Fibroblast of pulmonary artery (primary cell): ENCODE results near the gene PRUNE1.

Source experiments
- DNase-seq: peaks from one replicate; pipeline ENCODE4 v3.0.0-alpha.2; 2010; ENCODE audit warnings: low read depth
- H3K4me3 ChIP-seq: replicated peaks from 2 replicates; pipeline ENCODE4 v1.5.1; 2011; ENCODE audit warnings: low read depth, mild to moderate bottlenecking, control low read depth, low read length, moderate library complexity
- TF ChIP-seq, protein P1 (sequence below): IDR thresholded peaks from 2 replicates; pipeline ENCODE4 v1.5.1; 2011; ENCODE audit warnings: mild to moderate bottlenecking, control low read depth, low read length, inconsistent platforms; ENCODE audit errors: missing control alignments

PRUNE1 gene

DNA sequence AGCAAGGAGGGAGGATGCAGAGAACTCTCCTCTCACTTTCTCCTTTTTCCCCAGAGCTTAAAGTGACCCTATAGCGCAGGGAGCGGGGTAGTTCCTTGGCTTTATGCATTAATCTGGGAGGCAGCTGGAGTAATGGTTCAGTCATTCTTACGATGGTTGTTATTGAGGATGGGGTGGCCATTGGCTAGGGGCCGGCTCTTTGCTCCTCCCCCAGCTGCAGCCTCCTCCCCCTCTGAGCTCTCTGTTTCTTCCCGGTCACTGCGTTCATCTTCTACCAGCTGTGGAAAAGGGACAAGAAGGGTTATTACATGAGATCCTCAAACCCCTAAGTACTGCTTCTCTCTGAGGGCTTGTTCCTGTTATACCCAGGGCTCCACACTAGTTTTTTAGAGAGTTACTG is 42.2 kb upstream of the PRUNE1 start:
- H3K4me3 ChIP-seq, result no peak overlapping the region
- DNase-seq, result no peak
- TF ChIP-seq, protein P1, sequence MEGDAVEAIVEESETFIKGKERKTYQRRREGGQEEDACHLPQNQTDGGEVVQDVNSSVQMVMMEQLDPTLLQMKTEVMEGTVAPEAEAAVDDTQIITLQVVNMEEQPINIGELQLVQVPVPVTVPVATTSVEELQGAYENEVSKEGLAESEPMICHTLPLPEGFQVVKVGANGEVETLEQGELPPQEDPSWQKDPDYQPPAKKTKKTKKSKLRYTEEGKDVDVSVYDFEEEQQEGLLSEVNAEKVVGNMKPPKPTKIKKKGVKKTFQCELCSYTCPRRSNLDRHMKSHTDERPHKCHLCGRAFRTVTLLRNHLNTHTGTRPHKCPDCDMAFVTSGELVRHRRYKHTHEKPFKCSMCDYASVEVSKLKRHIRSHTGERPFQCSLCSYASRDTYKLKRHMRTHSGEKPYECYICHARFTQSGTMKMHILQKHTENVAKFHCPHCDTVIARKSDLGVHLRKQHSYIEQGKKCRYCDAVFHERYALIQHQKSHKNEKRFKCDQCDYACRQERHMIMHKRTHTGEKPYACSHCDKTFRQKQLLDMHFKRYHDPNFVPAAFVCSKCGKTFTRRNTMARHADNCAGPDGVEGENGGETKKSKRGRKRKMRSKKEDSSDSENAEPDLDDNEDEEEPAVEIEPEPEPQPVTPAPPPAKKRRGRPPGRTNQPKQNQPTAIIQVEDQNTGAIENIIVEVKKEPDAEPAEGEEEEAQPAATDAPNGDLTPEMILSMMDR, result no peak

DNA sequence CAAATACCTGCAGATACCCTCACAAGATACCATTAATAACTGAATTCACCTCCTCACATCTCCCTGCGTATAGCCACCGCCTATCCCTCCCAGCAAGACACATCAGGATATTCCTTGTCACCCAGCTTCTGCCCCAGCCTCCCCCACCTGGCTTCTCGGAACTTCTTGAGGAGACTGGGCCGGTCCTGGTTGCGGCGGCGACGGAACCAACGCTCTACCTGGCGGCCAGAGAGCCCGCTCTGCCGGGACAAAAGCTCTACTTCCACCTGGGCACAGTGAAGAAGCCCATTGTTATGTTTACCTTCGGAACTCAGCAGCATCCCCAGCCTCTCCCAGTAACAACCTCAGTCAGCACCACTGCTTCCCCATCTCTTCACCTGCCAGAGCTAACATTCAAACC is 40.3 kb upstream of the PRUNE1 start:
- no peak overlapping the region for H3K4me3 ChIP-seq
- no peak for DNase-seq
- TF ChIP-seq, protein P1, result no peak

DNA sequence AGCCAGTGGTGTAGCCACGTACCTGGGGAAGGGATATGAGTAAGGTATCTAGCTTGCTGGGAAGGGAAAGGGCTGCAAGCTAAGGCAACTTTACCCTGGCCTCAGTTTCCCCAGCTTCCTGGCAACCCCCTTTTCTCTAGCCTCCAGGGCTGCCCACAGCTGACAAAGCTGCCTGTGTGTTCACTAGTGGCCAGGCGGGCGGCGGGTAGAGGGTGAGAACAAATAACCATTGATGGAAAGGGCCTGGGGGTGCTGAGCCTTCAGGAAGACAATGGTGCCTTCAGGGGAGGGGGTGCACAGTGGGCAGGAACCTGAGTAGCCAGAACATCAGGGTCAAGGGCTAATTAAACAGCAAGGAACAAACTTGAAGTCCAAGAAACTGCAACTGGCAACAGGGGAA is 39.8 kb upstream of the PRUNE1 start:
- TF ChIP-seq, protein P1, result no peak
- no peak overlapping the region for H3K4me3 ChIP-seq
- DNase-seq, result no peak

DNA sequence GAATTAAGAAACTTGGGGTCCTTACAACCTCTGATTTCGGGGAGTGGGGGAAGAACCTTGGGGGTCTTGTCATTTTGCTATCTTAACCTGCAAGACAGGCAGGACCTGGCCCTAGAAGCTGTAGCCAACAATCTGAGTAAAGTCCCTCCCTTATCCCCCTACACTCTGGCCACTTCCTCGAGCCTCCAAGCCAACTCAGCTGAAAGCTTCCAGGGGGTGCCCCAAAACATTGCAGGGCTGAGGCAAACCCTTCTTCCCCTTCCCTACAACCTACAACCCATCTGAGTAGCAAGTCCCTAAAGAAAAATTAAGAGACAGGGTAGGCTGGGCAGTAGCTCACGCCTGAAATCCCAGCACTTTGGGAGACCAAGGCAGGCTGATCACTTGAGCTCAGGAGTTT is 38.6 kb upstream of the PRUNE1 start:
- TF ChIP-seq, protein P1, result no peak
- DNase-seq, result no peak
- H3K4me3 ChIP-seq, result no peak overlapping the region

DNA sequence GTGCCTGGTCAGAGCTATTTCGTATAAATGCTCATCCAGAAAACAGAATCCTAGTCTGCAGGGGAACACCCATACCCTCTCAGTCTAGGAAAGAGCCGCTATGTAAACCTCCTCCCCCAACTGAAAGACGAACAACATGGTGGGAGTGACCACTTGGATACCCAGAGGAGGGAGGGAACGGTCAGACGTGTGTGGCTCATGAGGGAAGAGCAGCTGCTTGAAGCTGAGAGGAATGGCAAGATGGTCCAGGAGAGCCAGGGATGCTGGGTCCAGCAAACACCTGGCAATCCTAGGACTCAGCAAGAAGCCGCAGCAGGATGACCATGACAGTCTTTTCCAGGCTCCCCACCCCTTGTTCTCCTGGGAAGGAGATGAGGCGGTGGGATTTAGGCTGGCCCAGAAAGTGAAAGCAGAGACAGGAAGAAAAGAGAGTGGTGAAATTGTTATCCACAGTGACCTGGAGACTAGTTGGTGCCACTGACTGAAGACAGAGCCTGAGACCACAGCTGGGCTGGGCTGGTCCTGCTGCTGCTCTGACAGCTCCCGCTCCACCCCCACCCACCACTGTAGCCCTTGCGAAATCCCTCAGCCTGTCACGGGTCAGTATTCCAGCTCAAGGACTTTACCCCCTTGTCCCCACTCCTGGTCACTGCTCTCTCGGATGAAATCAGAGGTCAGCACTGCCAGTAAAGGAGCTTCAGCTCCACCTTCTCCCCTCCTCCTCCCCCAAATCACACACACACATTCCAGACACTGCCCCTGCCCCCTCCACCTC is 37.3 kb upstream of the PRUNE1 start:
- peak; percentile 70 for DNase-seq
- peak overlapping the region; percentile 83 for H3K4me3 ChIP-seq
- TF ChIP-seq, protein P1, result no peak

DNA sequence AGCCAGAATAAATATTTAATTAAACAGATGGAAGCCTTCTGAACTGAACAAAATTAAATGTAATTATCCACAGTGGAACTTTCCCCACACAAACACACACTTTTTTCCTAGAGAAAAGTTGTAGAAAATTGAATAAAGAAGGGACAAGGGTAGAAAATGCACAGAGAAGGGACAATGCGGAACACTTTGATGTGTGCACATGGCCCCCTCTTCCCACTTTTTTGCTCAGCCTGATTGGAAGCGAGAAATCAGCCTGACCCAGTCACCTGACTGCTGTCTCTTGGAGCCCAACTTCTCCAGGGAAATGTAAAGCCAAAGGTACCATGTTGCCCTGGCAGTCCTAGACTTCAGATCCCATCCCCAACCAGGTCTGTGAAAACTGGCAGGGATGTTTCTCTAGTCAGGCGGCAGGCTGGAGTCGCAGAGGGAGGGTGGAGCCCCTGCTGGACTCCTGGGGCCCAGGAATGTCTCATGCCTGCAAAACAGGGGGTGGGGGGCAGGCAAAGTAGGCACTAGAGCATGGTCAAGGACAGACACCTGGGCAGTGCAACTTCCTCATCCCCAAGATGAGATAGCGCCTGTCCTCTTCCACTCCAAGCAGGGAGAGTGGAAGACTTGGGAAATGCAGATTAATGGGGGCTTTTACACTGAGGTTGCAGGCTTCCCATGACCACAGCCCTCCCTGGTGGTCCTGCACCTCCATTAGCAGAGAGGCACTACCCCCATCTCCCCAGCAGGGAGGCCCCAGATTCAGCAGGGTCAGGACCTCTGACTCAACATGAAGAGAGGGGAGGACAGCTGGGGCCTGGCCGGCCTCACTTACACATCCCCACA is 36.4 kb upstream of the PRUNE1 start:
- peak overlapping the region; percentile 83 for H3K4me3 ChIP-seq
- TF ChIP-seq, protein P1, result no peak

More for the DNA sequence above, 36.4 kb upstream of the PRUNE1 start:
- no peak for DNase-seq
